Measurements from ENCODE around the gene RBAK.
A peak's percentile ranks its signal among the peaks of the same experiment; 100 is the strongest.
"Not testable (repeated sequence)": the region's sequence is repeated elsewhere in the genome, so short reads cannot be mapped to it uniquely, and the experiment has no call there.

RBAK gene

GRCh38 chr7:5045558-5046396 lies at the start of gene RBAK:
Gene RBAK, plus strand, starts transcription at chr7:5045860. Its CDS starts 2,217 bp downstream, at chr7:5048077.
- Histone ChIP-seq H3K9ac (ENCODE audit: low read depth in 1 of 2, low read length in 2 of 2) (peak within 1 kb of the TSS; percentile 70 to 85), H3K27ac (ENCODE audit: low read depth in 2 of 2, low read length in 2 of 2) (peak within 1 kb of the TSS; percentile 71 to 85), H3K4me1 (ENCODE audit: control insufficient read depth in 2 of 2, insufficient read depth in 2 of 2, low read length in 2 of 2) (peaks cover 3 to 5% of the 10 kb centered on the region in 2 donors)

GRCh38 chr7:4996696-4997222 lies 48.9 kb upstream of the RBAK start:
- Histone ChIP-seq H3K36me3 (ENCODE audit: control insufficient read depth in 2 of 2, insufficient read depth in 2 of 2, low read length in 2 of 2) (peaks cover 47 to 49% of the 10 kb centered on the region in 2 donors), H3K9ac (ENCODE audit: low read depth in 1 of 2, low read length in 2 of 2) (no peak overlapping the region), H3K4me1 (ENCODE audit: control insufficient read depth in 2 of 2, insufficient read depth in 2 of 2, low read length in 2 of 2) (no peaks in the 10 kb centered on the region), H3K27ac (ENCODE audit: low read depth in 2 of 2, low read length in 2 of 2) (no peak overlapping the region), H3K4me3 (ENCODE audit: low read length in 2 of 2) (no peak overlapping the region), H3K9me3 (ENCODE audit: control insufficient read depth in 2 of 2, low read length in 2 of 2) (no peaks in the 10 kb centered on the region), H3K27me3 (ENCODE audit: control insufficient read depth in 2 of 2, insufficient read depth in 2 of 2, low read length in 2 of 2) (no peaks in the 10 kb centered on the region)

More at GRCh38 chr7:5045558-5046396, at the start of gene RBAK:
- Histone ChIP-seq H3K4me3 (ENCODE audit: low read length in 2 of 2) (peak within 1 kb of the TSS; percentile 80 to 82), H3K36me3 (ENCODE audit: control insufficient read depth in 2 of 2, insufficient read depth in 2 of 2, low read length in 2 of 2) (peaks cover 11 to 17% of the 10 kb centered on the region in 2 donors), H3K9me3 (ENCODE audit: control insufficient read depth in 2 of 2, low read length in 2 of 2) (no peaks in the 10 kb centered on the region), H3K27me3 (ENCODE audit: control insufficient read depth in 2 of 2, insufficient read depth in 2 of 2, low read length in 2 of 2) (no peaks in the 10 kb centered on the region)

DNA sequence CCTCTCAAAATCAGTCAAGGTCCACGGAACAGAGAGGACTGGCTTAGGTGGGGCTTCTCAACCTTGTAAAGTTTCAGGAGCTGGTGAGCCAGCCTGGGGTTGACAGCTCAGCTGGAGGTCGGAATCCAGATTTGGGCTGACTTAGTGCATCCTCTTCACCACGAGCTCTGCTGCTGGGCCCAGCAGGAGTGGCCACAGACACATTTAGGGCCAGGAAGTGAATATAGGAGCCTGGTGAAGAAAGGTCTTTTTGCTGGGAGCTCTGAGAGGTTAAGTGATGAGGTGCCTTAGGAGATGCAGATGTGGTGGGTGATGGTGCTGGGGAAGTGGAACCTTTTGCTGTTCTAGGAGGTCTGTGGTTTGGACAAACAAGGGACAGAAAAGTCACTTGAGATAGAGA lies 47.4 kb upstream of the RBAK start:
- no peak overlapping the region for H3K4me3 ChIP-seq (ENCODE audit: low read length in 2 of 2)
- H3K27me3 ChIP-seq (ENCODE audit: control insufficient read depth in 2 of 2, insufficient read depth in 2 of 2, low read length in 2 of 2): no peaks in the 10 kb centered on the region
- peaks cover 40 to 49% of the 10 kb centered on the region in 2 donors for H3K36me3 ChIP-seq (ENCODE audit: control insufficient read depth in 2 of 2, insufficient read depth in 2 of 2, low read length in 2 of 2)
- H3K4me1 ChIP-seq (ENCODE audit: control insufficient read depth in 2 of 2, insufficient read depth in 2 of 2, low read length in 2 of 2): no peaks in the 10 kb centered on the region
- H3K9me3 ChIP-seq (ENCODE audit: control insufficient read depth in 2 of 2, low read length in 2 of 2): no peaks in the 10 kb centered on the region
- no peak overlapping the region for H3K27ac ChIP-seq (ENCODE audit: low read depth in 2 of 2, low read length in 2 of 2)
- no peak overlapping the region for H3K9ac ChIP-seq (ENCODE audit: low read depth in 1 of 2, low read length in 2 of 2)

DNA sequence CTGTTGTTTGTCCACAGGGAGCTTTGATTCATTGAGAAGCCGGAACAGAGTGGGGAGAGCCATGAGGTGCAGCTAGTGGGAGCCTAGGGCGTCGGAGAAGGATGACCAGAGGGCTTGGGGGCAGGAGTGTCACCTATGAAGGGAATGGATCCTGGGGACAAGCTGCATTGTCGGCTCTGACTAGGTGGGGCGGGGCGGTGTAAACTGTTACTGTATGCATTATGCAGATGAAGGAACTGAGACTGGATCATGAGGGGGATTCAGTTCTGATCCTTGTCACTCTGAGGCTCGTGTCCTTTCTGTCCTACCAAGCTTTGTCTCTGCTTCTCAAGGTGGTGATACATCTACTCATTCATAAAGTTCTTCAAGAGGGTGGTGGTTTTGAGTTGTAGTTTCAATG lies 46.8 kb upstream of the RBAK start:
- H3K27me3 ChIP-seq (ENCODE audit: control insufficient read depth in 2 of 2, insufficient read depth in 2 of 2, low read length in 2 of 2): no peaks in the 10 kb centered on the region
- no peaks in the 10 kb centered on the region for H3K4me1 ChIP-seq (ENCODE audit: control insufficient read depth in 2 of 2, insufficient read depth in 2 of 2, low read length in 2 of 2)
- H3K27ac ChIP-seq (ENCODE audit: low read depth in 2 of 2, low read length in 2 of 2): no peak overlapping the region
- H3K9me3 ChIP-seq (ENCODE audit: control insufficient read depth in 2 of 2, low read length in 2 of 2): no peaks in the 10 kb centered on the region
- H3K9ac ChIP-seq (ENCODE audit: low read depth in 1 of 2, low read length in 2 of 2): no peak overlapping the region
- H3K4me3 ChIP-seq (ENCODE audit: low read length in 2 of 2): no peak overlapping the region
- H3K36me3 ChIP-seq (ENCODE audit: control insufficient read depth in 2 of 2, insufficient read depth in 2 of 2, low read length in 2 of 2): peaks cover 34 to 44% of the 10 kb centered on the region in 2 donors

GRCh38 chr7:4999369-4999950 lies 46.2 kb upstream of the RBAK start:
- Histone ChIP-seq H3K4me1 (ENCODE audit: control insufficient read depth in 2 of 2, insufficient read depth in 2 of 2, low read length in 2 of 2) (no peaks in the 10 kb centered on the region), H3K9ac (ENCODE audit: low read depth in 1 of 2, low read length in 2 of 2) (no peak overlapping the region), H3K27me3 (ENCODE audit: control insufficient read depth in 2 of 2, insufficient read depth in 2 of 2, low read length in 2 of 2) (no peaks in the 10 kb centered on the region), H3K36me3 (ENCODE audit: control insufficient read depth in 2 of 2, insufficient read depth in 2 of 2, low read length in 2 of 2) (peaks cover 29 to 39% of the 10 kb centered on the region in 2 donors), H3K9me3 (ENCODE audit: control insufficient read depth in 2 of 2, low read length in 2 of 2) (no peaks in the 10 kb centered on the region), H3K4me3 (ENCODE audit: low read length in 2 of 2) (no peak overlapping the region), H3K27ac (ENCODE audit: low read depth in 2 of 2, low read length in 2 of 2) (no peak overlapping the region)

GRCh38 chr7:5001003-5001402 lies 44.7 kb upstream of the RBAK start:
- no peaks in the 10 kb centered on the region for H3K4me1 ChIP-seq (ENCODE audit: control insufficient read depth in 2 of 2, insufficient read depth in 2 of 2, low read length in 2 of 2)
- H3K4me3 ChIP-seq (ENCODE audit: low read length in 2 of 2): no peak overlapping the region
- H3K9me3 ChIP-seq (ENCODE audit: control insufficient read depth in 2 of 2, low read length in 2 of 2): no peaks in the 10 kb centered on the region
- no peaks in the 10 kb centered on the region for H3K27me3 ChIP-seq (ENCODE audit: control insufficient read depth in 2 of 2, insufficient read depth in 2 of 2, low read length in 2 of 2)
- no peak overlapping the region for H3K27ac ChIP-seq (ENCODE audit: low read depth in 2 of 2, low read length in 2 of 2)
- H3K9ac ChIP-seq (ENCODE audit: low read depth in 1 of 2, low read length in 2 of 2): no peak overlapping the region
- peaks cover 14 to 27% of the 10 kb centered on the region in 2 donors for H3K36me3 ChIP-seq (ENCODE audit: control insufficient read depth in 2 of 2, insufficient read depth in 2 of 2, low read length in 2 of 2)

DNA sequence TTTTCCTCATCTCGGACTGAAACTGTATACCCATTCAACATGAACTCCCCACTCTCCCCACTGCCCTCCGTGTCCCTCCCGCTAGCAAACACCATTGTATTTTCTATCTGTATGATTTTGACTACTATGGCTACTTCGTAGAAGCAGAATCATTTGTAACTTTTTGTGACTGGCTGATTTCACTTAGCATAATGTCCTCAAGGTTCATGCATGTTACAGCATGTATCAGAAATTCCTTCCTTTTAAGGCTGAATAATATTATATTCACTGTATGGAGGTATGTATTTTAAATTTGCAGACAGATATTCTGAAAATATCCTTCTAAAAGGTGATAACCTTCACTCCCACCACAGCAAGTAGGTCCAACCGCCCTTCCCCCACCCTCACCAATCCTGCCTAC lies 43.7 kb upstream of the RBAK start:
- H3K9ac ChIP-seq (ENCODE audit: low read depth in 1 of 2, low read length in 2 of 2): no peak overlapping the region
- H3K4me3 ChIP-seq (ENCODE audit: low read length in 2 of 2): no peak overlapping the region
- H3K36me3 ChIP-seq (ENCODE audit: control insufficient read depth in 2 of 2, insufficient read depth in 2 of 2, low read length in 2 of 2): peaks cover 6 to 21% of the 10 kb centered on the region in 2 donors
- no peaks in the 10 kb centered on the region for H3K27me3 ChIP-seq (ENCODE audit: control insufficient read depth in 2 of 2, insufficient read depth in 2 of 2, low read length in 2 of 2)
- H3K27ac ChIP-seq (ENCODE audit: low read depth in 2 of 2, low read length in 2 of 2): no peak overlapping the region
- H3K9me3 ChIP-seq (ENCODE audit: control insufficient read depth in 2 of 2, low read length in 2 of 2): no peaks in the 10 kb centered on the region
- H3K4me1 ChIP-seq (ENCODE audit: control insufficient read depth in 2 of 2, insufficient read depth in 2 of 2, low read length in 2 of 2): no peaks in the 10 kb centered on the region

GRCh38 chr7:5005066-5005465 lies 40.6 kb upstream of the RBAK start:
- H3K36me3 ChIP-seq (ENCODE audit: control insufficient read depth in 2 of 2, insufficient read depth in 2 of 2, low read length in 2 of 2): peaks cover 0 to 4% of the 10 kb centered on the region in 2 donors
- H3K27me3 ChIP-seq (ENCODE audit: control insufficient read depth in 2 of 2, insufficient read depth in 2 of 2, low read length in 2 of 2): no peaks in the 10 kb centered on the region
- no peaks in the 10 kb centered on the region for H3K9me3 ChIP-seq (ENCODE audit: control insufficient read depth in 2 of 2, low read length in 2 of 2)
- H3K9ac ChIP-seq (ENCODE audit: low read depth in 1 of 2, low read length in 2 of 2): no peak overlapping the region
- no peaks in the 10 kb centered on the region for H3K4me1 ChIP-seq (ENCODE audit: control insufficient read depth in 2 of 2, insufficient read depth in 2 of 2, low read length in 2 of 2)
- no peak overlapping the region for H3K4me3 ChIP-seq (ENCODE audit: low read length in 2 of 2)
- no peak overlapping the region for H3K27ac ChIP-seq (ENCODE audit: low read depth in 2 of 2, low read length in 2 of 2)

DNA sequence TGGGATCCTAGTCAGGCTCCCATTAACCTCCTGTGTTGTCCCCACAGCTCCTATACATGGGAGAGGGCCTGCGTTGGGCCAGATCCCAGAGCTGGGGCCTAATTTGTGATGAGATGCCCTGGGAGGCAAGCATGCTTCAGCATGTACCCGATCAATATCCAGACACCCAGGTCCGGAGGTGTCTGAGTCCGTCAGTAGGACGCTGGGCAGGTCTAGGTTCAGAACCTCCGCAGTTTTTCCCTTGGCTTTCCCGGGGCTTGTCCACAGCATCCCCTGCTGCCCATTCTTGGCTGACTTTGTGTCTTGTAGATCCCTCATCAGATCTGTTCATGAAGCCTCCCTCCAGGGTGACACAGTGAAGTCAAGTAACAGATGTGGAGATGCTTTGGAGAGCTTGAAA lies 32.7 kb upstream of the RBAK start:
- no peak overlapping the region for H3K27ac ChIP-seq (ENCODE audit: low read depth in 2 of 2, low read length in 2 of 2)
- no peak overlapping the region for H3K9ac ChIP-seq (ENCODE audit: low read depth in 1 of 2, low read length in 2 of 2)
- peaks cover 0 to 2% of the 10 kb centered on the region in 2 donors for H3K36me3 ChIP-seq (ENCODE audit: control insufficient read depth in 2 of 2, insufficient read depth in 2 of 2, low read length in 2 of 2)
- no peaks in the 10 kb centered on the region for H3K27me3 ChIP-seq (ENCODE audit: control insufficient read depth in 2 of 2, insufficient read depth in 2 of 2, low read length in 2 of 2)
- H3K4me3 ChIP-seq (ENCODE audit: low read length in 2 of 2): no peak overlapping the region
- peaks cover 0 to 2% of the 10 kb centered on the region in 2 donors for H3K9me3 ChIP-seq (ENCODE audit: control insufficient read depth in 2 of 2, low read length in 2 of 2)
- no peaks in the 10 kb centered on the region for H3K4me1 ChIP-seq (ENCODE audit: control insufficient read depth in 2 of 2, insufficient read depth in 2 of 2, low read length in 2 of 2)

DNA sequence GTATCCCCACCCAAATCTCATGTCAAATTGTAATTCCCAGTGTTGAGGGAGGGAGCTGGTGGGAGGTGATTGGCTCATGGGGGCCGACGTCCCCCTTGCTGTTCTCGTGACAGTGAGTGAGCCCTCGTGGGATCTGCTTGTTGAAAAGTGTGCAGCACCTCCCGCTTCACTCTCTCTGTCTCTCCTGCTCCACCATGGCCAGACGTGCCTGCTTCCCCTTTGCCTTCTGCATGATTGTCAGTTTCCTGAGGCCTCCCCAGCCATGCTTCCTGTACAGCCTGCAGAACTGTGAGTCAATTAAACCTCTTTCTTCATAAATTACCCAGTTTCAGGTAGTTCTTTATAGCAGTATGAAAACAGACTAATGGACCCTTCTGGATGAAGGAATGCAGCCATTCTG lies 29.7 kb upstream of the RBAK start:
- H3K27me3 ChIP-seq (ENCODE audit: control insufficient read depth in 2 of 2, insufficient read depth in 2 of 2, low read length in 2 of 2); H3K9ac ChIP-seq (ENCODE audit: low read depth in 1 of 2, low read length in 2 of 2); H3K27ac ChIP-seq (ENCODE audit: low read depth in 2 of 2, low read length in 2 of 2); H3K9me3 ChIP-seq (ENCODE audit: control insufficient read depth in 2 of 2, low read length in 2 of 2); H3K4me3 ChIP-seq (ENCODE audit: low read length in 2 of 2); H3K4me1 ChIP-seq (ENCODE audit: control insufficient read depth in 2 of 2, insufficient read depth in 2 of 2, low read length in 2 of 2); H3K36me3 ChIP-seq (ENCODE audit: control insufficient read depth in 2 of 2, insufficient read depth in 2 of 2, low read length in 2 of 2): not testable (repeated sequence)

Data from mucosa of rectum (tissue), 2 donors.